Embryonic facial prominence (tissue), 1 donor: ENCODE results near the gene PDGFRB.

Experiments
- DNase-seq: peaks from one replicate; pipeline ENCODE4 v3.0.0-alpha.2; 2016; ENCODE audit errors: extremely low spot score

The PDGFRB gene

GRCh38 chr5:150155258-150156026 is at the start of gene PDGFRB:
PDGFRB (minus strand) TSS chr5:150155845; CDS start chr5:150137047, 18,798 bp downstream.
- peak; percentile 84 for DNase-seq

GRCh38 chr5:150204590-150204960 is 48.9 kb upstream of the PDGFRB start:
- no peak for DNase-seq

GRCh38 chr5:150203832-150204589 is 48.4 kb upstream of the PDGFRB start:
- no peak for DNase-seq

DNA sequence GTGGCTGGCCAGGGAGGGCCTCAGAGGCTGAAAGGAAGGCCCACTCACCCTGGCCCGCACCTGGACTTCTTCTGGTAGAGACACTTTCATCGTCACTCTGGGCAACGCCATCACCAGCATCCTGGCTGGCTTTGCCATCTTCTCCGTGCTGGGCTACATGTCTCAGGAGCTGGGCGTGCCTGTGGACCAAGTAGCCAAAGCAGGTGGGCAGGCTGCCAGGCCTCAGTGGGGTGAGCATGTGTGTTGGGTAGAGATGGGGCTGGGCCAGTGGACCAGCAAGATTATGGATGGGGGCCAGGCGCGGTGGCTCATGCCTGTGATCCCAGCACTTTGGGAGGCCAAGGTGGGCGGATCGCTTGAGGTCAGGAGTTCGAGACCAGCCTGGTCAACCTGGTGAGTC is 46.9 kb upstream of the PDGFRB start:
- DNase-seq = no peak

DNA sequence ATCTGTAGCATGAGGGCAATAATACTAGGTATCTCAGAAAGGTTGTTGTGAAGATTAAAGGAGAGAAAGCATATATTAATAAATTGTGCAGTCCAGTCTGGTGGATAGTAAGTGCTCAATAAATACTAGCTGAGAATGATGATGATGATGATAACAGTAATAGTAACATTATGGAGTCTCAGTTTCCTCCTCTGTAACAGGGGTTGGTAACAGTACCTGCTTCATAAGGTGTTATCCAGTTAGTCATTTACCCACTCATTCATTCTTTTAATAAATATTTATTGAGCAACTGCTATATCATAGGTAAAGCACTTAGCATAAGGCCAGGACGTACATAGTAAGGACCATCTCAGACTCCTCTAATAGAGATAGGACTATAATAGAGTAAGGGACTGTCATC is 41.8 kb upstream of the PDGFRB start:
- DNase-seq = no peak

DNA sequence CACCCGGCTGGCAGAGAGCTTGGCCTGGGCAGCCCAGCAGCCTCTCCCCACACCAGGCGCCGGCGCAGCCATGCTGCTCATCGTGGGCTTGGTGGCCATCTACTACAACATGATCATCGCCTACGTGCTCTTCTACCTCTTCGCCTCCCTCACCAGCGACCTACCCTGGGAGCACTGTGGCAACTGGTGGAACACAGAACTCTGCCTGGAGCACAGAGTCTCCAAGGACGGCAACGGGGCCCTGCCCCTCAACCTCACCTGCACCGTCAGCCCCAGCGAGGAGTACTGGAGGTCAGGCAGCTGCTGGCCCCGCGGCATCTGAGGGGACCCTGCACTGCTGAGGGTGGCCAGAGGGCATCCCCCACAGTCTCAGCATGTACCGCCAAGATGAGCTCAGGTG is 41.3 kb upstream of the PDGFRB start:
- DNase-seq = no peak

- no peak for DNase-seq
Observed at GRCh38 chr5:150196514-150196913, 40.9 kb upstream of the PDGFRB start.

- DNase-seq = no peak
Observed at GRCh38 chr5:150195736-150196485, 40.3 kb upstream of the PDGFRB start.

DNA sequence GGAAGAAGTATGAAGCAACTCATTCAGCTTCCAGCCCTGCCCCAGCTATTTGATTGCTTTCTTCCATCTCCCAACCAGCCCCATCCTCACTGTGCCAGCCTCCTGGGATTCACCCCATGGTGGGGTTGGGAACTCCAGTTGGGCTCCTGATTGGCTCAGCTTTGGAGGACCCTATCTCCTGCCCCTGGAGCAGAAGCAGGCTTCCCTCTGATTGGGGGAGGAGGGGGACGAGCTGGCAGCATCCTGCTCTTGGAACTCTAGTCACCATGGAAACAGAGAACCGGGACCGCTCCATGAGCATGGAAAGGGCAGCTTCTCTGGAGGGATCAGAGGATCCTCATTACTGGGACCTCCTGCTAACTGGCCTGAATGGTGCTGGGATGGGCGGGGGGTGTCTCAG is 36.8 kb upstream of the PDGFRB start:
- DNase-seq = no peak

DNA sequence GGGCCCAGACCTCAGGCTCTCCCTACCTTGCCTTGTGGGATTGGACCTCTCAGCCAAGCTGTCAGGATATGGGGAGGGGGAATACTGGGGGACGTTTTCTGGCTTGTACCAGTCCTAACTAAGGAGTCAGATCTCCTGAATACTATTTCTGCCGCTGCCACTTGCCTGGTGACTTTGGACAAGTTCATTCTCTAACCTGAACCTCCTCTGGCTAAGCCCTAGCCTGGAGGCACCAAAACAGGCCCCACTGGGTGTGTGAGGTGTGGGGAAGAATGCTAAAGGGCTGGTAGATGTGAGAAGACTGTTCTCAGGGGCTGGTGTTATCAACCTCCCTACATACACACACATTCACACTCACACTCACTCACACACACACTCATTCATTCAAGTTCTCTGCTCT is 35.3 kb upstream of the PDGFRB start:
- no peak for DNase-seq

DNA sequence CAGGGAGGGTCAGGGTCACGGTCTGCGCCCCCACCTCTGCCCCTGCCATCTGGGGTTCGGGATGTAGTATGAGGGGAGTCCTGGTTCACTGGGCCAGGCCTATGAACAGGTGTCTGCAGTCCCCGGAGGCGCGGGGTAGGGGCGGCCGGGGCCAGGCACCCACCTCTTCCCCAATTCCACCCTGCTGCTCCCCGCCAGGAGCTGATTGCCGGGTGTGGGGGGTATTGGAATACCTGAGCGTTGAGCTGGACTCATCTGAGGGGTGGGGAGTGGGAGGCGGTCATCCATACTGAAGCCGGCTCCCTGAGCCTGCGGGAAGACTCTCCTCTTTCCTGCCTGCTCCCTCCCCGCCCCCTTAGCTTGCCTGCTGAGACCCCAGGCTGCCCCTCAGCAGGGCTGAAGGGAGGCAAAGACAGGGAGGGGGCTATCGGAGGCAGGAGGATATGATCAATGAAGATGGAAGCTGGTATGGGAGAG is 34.9 kb upstream of the PDGFRB start:
- no peak for DNase-seq

GRCh38 chr5:150189728-150190502 is 34.3 kb upstream of the PDGFRB start, which contains the start of gene SLC6A7:
SLC6A7 (plus strand) TSS chr5:150190062; CDS start chr5:150190328, 266 bp downstream.
- no peak for DNase-seq

GRCh38 chr5:150189326-150189725 is 33.7 kb upstream of the PDGFRB start:
- no peak for DNase-seq

- no peak for DNase-seq
Observed at GRCh38 chr5:150188146-150188842, 32.6 kb upstream of the PDGFRB start.

- no peak for DNase-seq
Observed at GRCh38 chr5:150186897-150187296, 31.3 kb upstream of the PDGFRB start.

GRCh38 chr5:150186137-150186536 is 30.5 kb upstream of the PDGFRB start:
- DNase-seq = no peak

- DNase-seq = no peak
Observed at GRCh38 chr5:150184990-150185912, 29.6 kb upstream of the PDGFRB start.

DNA sequence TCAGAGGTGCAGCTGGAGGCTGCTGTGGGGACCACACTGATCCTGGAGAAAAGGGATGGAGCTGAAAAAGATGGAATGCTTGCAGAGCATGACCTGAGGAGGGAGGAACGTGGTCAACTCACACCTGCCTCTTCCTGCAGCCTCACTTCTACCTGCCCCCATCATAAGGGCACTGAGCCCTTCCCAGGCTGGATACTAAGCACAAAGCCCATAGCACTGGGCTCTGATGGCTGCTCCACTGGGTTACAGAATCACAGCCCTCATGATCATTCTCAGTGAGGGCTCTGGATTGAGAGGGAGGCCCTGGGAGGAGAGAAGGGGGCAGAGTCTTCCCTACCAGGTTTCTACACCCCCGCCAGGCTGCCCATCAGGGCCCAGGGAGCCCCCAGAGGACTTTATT is 28.4 kb upstream of the PDGFRB start:
- DNase-seq = no peak

DNA sequence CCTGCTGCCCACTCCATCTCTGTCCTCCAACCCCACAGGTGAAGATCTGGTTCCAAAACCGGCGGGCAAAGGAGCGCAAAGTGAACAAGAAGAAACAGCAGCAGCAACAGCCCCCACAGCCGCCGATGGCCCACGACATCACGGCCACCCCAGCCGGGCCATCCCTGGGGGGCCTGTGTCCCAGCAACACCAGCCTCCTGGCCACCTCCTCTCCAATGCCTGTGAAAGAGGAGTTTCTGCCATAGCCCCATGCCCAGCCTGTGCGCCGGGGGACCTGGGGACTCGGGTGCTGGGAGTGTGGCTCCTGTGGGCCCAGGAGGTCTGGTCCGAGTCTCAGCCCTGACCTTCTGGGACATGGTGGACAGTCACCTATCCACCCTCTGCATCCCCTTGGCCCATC is 27.8 kb upstream of the PDGFRB start:
- no peak for DNase-seq

DNA sequence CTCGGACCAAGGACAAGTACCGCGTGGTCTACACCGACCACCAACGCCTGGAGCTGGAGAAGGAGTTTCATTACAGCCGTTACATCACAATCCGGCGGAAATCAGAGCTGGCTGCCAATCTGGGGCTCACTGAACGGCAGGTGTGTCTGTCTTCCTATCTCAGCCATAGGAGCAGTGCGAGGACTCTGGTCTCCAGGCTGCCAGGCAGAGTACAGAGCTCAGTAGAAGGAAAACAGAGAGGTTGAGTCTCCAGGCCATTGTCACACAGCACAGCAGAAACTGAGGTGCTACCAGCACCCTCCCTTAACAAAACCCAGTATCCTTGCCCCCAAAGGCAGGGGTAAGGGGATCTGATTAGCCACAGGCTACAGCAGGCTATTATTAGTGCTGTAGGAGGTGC is 27.1 kb upstream of the PDGFRB start:
- no peak for DNase-seq
